ENCODE measurements around the gene MACROD1.

Gene MACROD1

DNA sequence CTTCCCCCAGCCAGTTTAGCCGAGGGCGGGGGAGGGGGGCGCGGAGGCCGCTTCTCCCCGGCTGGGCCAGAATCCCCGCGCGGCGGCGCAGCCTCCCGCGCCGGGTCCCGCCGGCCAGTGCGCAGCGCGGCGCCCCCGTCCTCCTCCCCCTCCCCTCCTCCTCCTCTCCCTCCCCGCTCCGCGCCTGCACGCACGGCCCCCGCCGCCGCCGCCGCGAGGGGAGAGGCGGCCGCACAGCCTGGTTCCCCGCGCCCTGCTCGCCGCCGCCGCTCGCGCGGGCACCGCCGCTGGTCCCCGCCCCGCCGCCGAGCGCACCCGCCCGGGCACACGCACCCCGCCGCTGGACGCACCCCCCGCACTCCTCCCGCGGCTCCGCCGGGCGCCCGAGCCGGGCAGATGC is 130.3 kb downstream of the MACROD1 start, which contains the start of gene FLRT1:
Gene FLRT1 (plus strand): TSS at position 356 of the 400 bp plus-strand sequence. CDS start 80,337 bp downstream, outside the sequence.
- Histone ChIP-seq H3K4me3 (ENCODE audit: low read length in 2 of 2) (peak within 1 kb of the TSS in 1 of 2 donors; percentile 26), H3K4me1 (ENCODE audit: control insufficient read depth in 2 of 2, insufficient read depth in 2 of 2, low read length in 2 of 2) (peaks cover 0 to 4% of the 10 kb centered on the region in 2 donors), H3K36me3 (ENCODE audit: control insufficient read depth in 2 of 2, insufficient read depth in 2 of 2, low read length in 2 of 2) (no peaks in the 10 kb centered on the region), H3K27ac (ENCODE audit: low read depth in 2 of 2, low read length in 2 of 2) (no peak within 1 kb of the TSS), H3K27me3 (ENCODE audit: control insufficient read depth in 2 of 2, insufficient read depth in 2 of 2, low read length in 2 of 2) (peaks cover 17 to 21% of the 10 kb centered on the region in 2 donors), H3K9me3 (ENCODE audit: control insufficient read depth in 2 of 2, low read length in 2 of 2) (no peaks in the 10 kb centered on the region), H3K9ac (ENCODE audit: low read depth in 1 of 2, low read length in 2 of 2) (no peak within 1 kb of the TSS)

GRCh38 chr11:64035081-64035524 is 130.8 kb downstream of the MACROD1 start:
- H3K4me3 ChIP-seq (ENCODE audit: low read length in 2 of 2) = no peak overlapping the region
- H3K9ac ChIP-seq (ENCODE audit: low read depth in 1 of 2, low read length in 2 of 2) = no peak overlapping the region
- H3K27me3 ChIP-seq (ENCODE audit: control insufficient read depth in 2 of 2, insufficient read depth in 2 of 2, low read length in 2 of 2) = peaks cover 17 to 21% of the 10 kb centered on the region in 2 donors
- H3K4me1 ChIP-seq (ENCODE audit: control insufficient read depth in 2 of 2, insufficient read depth in 2 of 2, low read length in 2 of 2) = peaks cover 0 to 4% of the 10 kb centered on the region in 2 donors
- H3K36me3 ChIP-seq (ENCODE audit: control insufficient read depth in 2 of 2, insufficient read depth in 2 of 2, low read length in 2 of 2) = no peaks in the 10 kb centered on the region
- H3K27ac ChIP-seq (ENCODE audit: low read depth in 2 of 2, low read length in 2 of 2) = no peak overlapping the region
- no peaks in the 10 kb centered on the region for H3K9me3 ChIP-seq (ENCODE audit: control insufficient read depth in 2 of 2, low read length in 2 of 2)

DNA sequence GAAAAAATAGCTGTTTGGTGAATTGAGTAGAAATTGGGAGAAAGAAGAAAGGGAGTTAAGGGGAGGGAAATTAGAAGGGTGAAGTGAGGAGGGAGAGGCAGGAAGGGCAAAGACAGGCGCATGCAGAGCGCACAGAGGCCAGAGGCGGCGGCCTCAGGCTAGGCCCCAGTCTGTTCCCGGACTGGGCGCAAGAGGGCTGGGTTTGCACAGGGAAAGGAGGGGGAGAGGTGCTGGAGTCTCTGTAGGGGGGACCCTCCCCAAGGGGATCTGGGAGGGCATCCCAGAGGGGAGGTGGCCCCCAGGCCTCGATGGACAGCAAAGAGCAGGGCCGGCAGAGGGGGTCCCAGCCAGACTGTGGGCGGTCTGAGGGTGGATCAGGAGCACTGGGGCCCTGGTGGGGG is 131.5 kb downstream of the MACROD1 start:
- no peak overlapping the region for H3K4me3 ChIP-seq (ENCODE audit: low read length in 2 of 2)
- peaks cover 0 to 4% of the 10 kb centered on the region in 2 donors for H3K4me1 ChIP-seq (ENCODE audit: control insufficient read depth in 2 of 2, insufficient read depth in 2 of 2, low read length in 2 of 2)
- H3K36me3 ChIP-seq (ENCODE audit: control insufficient read depth in 2 of 2, insufficient read depth in 2 of 2, low read length in 2 of 2) = no peaks in the 10 kb centered on the region
- H3K9me3 ChIP-seq (ENCODE audit: control insufficient read depth in 2 of 2, low read length in 2 of 2) = no peaks in the 10 kb centered on the region
- H3K9ac ChIP-seq (ENCODE audit: low read depth in 1 of 2, low read length in 2 of 2) = no peak overlapping the region
- peaks cover 17 to 21% of the 10 kb centered on the region in 2 donors for H3K27me3 ChIP-seq (ENCODE audit: control insufficient read depth in 2 of 2, insufficient read depth in 2 of 2, low read length in 2 of 2)
- H3K27ac ChIP-seq (ENCODE audit: low read depth in 2 of 2, low read length in 2 of 2) = no peak overlapping the region

GRCh38 chr11:64032050-64032449 is 133.9 kb downstream of the MACROD1 start:
- no peaks in the 10 kb centered on the region for H3K9me3 ChIP-seq (ENCODE audit: control insufficient read depth in 2 of 2, low read length in 2 of 2)
- no peak overlapping the region for H3K9ac ChIP-seq (ENCODE audit: low read depth in 1 of 2, low read length in 2 of 2)
- no peaks in the 10 kb centered on the region for H3K36me3 ChIP-seq (ENCODE audit: control insufficient read depth in 2 of 2, insufficient read depth in 2 of 2, low read length in 2 of 2)
- H3K4me1 ChIP-seq (ENCODE audit: control insufficient read depth in 2 of 2, insufficient read depth in 2 of 2, low read length in 2 of 2) = peaks cover 2 to 4% of the 10 kb centered on the region in 2 donors
- H3K27ac ChIP-seq (ENCODE audit: low read depth in 2 of 2, low read length in 2 of 2) = no peak overlapping the region
- H3K27me3 ChIP-seq (ENCODE audit: control insufficient read depth in 2 of 2, insufficient read depth in 2 of 2, low read length in 2 of 2) = peaks cover 12 to 14% of the 10 kb centered on the region in 2 donors
- no peak overlapping the region for H3K4me3 ChIP-seq (ENCODE audit: low read length in 2 of 2)

DNA sequence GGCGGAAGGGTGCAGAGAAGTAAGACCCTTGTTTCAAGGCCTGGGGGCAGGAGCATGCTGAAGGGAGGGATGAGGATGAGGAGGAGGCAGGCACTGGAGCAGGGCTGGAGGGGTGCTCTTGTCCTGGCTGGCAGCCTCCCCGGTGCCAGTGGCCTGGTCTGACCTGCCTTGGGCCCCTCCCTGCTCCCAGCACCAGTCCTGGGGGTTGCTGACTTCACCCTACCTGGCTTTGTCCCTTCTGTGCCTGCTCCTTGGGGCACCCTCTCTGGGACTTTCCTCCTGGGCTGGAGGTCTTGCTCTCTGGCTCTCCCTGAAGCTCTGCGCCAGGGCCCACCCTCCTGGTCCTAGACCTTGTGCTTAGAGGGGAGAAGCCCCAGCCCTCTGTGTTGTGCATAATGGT is 134.9 kb downstream of the MACROD1 start:
- Histone ChIP-seq H3K4me1 (ENCODE audit: control insufficient read depth in 2 of 2, insufficient read depth in 2 of 2, low read length in 2 of 2) (peaks cover 2 to 4% of the 10 kb centered on the region in 2 donors), H3K27me3 (ENCODE audit: control insufficient read depth in 2 of 2, insufficient read depth in 2 of 2, low read length in 2 of 2) (peaks cover 11 to 12% of the 10 kb centered on the region in 2 donors), H3K36me3 (ENCODE audit: control insufficient read depth in 2 of 2, insufficient read depth in 2 of 2, low read length in 2 of 2) (no peaks in the 10 kb centered on the region), H3K4me3 (ENCODE audit: low read length in 2 of 2) (no peak overlapping the region), H3K9me3 (ENCODE audit: control insufficient read depth in 2 of 2, low read length in 2 of 2) (no peaks in the 10 kb centered on the region), H3K9ac (ENCODE audit: low read depth in 1 of 2, low read length in 2 of 2) (no peak overlapping the region), H3K27ac (ENCODE audit: low read depth in 2 of 2, low read length in 2 of 2) (no peak overlapping the region)

DNA sequence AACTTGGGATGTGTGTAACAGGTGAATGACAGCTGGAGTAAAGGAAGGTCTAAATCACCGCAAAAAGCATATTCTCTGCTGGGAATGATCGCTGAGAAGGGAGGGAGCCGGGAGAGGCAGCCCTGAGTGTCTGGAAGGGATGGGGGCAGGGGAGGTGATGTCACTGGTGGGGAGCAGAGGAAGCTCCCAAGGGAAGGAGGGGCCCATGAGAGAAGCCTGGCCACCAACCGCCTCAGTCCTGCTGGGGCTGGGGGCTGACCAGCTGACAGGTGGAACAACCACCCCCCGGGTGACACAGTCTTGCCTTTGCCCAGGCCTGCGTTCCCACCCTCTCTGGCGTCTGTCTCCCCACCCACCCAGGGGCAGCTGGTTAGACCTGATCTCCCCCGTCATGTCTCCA is 136.1 kb downstream of the MACROD1 start:
- Histone ChIP-seq H3K4me1 (ENCODE audit: control insufficient read depth in 2 of 2, insufficient read depth in 2 of 2, low read length in 2 of 2) (peaks cover 0 to 2% of the 10 kb centered on the region in 2 donors), H3K9me3 (ENCODE audit: control insufficient read depth in 2 of 2, low read length in 2 of 2) (no peaks in the 10 kb centered on the region), H3K27me3 (ENCODE audit: control insufficient read depth in 2 of 2, insufficient read depth in 2 of 2, low read length in 2 of 2) (peaks cover 6 to 8% of the 10 kb centered on the region in 2 donors), H3K27ac (ENCODE audit: low read depth in 2 of 2, low read length in 2 of 2) (no peak overlapping the region), H3K36me3 (ENCODE audit: control insufficient read depth in 2 of 2, insufficient read depth in 2 of 2, low read length in 2 of 2) (no peaks in the 10 kb centered on the region), H3K9ac (ENCODE audit: low read depth in 1 of 2, low read length in 2 of 2) (no peak overlapping the region), H3K4me3 (ENCODE audit: low read length in 2 of 2) (no peak overlapping the region)

DNA sequence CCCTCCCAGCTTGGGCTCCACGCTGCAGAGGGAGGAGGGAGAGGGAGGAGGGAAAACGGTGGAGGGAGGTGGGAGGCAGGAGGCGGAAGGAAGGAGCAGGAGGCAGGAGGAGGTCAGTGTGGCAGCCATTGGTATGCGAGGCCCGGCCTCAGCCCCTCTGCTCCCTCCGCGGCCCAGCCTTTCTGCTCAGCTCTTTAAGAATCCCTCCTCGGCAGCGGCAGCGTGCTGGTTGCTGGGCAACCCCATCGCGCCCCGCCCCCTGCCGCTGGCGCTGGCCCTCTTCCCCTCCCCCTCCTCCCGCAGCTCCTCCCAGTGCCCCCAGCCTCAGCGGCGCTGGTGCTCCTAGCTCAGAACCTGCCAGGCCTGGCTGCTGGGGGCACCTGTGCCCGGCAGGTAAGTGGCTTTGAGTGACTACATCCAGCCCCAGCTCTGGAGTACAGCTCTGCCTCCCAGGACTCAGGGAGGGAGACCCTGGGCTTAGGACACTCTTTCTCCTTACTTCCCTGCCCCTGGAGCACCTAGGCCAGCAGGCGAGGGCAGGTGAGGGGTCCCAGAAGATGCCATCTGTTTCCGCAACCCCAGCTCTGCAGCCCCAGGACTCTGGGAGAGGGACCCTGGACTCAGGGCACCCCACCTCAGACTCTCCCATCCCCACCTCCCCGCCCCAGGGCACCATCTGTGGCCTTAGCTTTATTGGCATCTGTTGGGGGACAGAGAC is 137.4 kb downstream of the MACROD1 start:
- Histone ChIP-seq H3K9ac (ENCODE audit: low read depth in 1 of 2, low read length in 2 of 2) (no peak overlapping the region), H3K27ac (ENCODE audit: low read depth in 2 of 2, low read length in 2 of 2) (no peak overlapping the region), H3K36me3 (ENCODE audit: control insufficient read depth in 2 of 2, insufficient read depth in 2 of 2, low read length in 2 of 2) (no peaks in the 10 kb centered on the region), H3K4me1 (ENCODE audit: control insufficient read depth in 2 of 2, insufficient read depth in 2 of 2, low read length in 2 of 2) (peaks cover 0 to 2% of the 10 kb centered on the region in 2 donors), H3K9me3 (ENCODE audit: control insufficient read depth in 2 of 2, low read length in 2 of 2) (no peaks in the 10 kb centered on the region), H3K27me3 (ENCODE audit: control insufficient read depth in 2 of 2, insufficient read depth in 2 of 2, low read length in 2 of 2) (peaks cover 0 to 2% of the 10 kb centered on the region in 2 donors), H3K4me3 (ENCODE audit: low read length in 2 of 2) (no peak overlapping the region)

GRCh38 chr11:64027651-64028397 is 138.1 kb downstream of the MACROD1 start:
- H3K9ac ChIP-seq (ENCODE audit: low read depth in 1 of 2, low read length in 2 of 2) = no peak overlapping the region
- no peak overlapping the region for H3K27ac ChIP-seq (ENCODE audit: low read depth in 2 of 2, low read length in 2 of 2)
- H3K4me3 ChIP-seq (ENCODE audit: low read length in 2 of 2) = no peak overlapping the region
- H3K36me3 ChIP-seq (ENCODE audit: control insufficient read depth in 2 of 2, insufficient read depth in 2 of 2, low read length in 2 of 2) = no peaks in the 10 kb centered on the region
- peaks cover 0 to 2% of the 10 kb centered on the region in 2 donors for H3K4me1 ChIP-seq (ENCODE audit: control insufficient read depth in 2 of 2, insufficient read depth in 2 of 2, low read length in 2 of 2)
- peaks cover 0 to 2% of the 10 kb centered on the region in 2 donors for H3K27me3 ChIP-seq (ENCODE audit: control insufficient read depth in 2 of 2, insufficient read depth in 2 of 2, low read length in 2 of 2)
- no peaks in the 10 kb centered on the region for H3K9me3 ChIP-seq (ENCODE audit: control insufficient read depth in 2 of 2, low read length in 2 of 2)

GRCh38 chr11:64026575-64027205 is 139.2 kb downstream of the MACROD1 start:
- Histone ChIP-seq H3K36me3 (ENCODE audit: control insufficient read depth in 2 of 2, insufficient read depth in 2 of 2, low read length in 2 of 2) (no peaks in the 10 kb centered on the region), H3K4me1 (ENCODE audit: control insufficient read depth in 2 of 2, insufficient read depth in 2 of 2, low read length in 2 of 2) (peaks cover 0 to 2% of the 10 kb centered on the region in 2 donors), H3K9me3 (ENCODE audit: control insufficient read depth in 2 of 2, low read length in 2 of 2) (no peaks in the 10 kb centered on the region), H3K9ac (ENCODE audit: low read depth in 1 of 2, low read length in 2 of 2) (no peak overlapping the region), H3K4me3 (ENCODE audit: low read length in 2 of 2) (no peak overlapping the region), H3K27me3 (ENCODE audit: control insufficient read depth in 2 of 2, insufficient read depth in 2 of 2, low read length in 2 of 2) (peaks cover 0 to 2% of the 10 kb centered on the region in 2 donors), H3K27ac (ENCODE audit: low read depth in 2 of 2, low read length in 2 of 2) (no peak overlapping the region)

GRCh38 chr11:64025205-64025604 is 140.7 kb downstream of the MACROD1 start:
- Histone ChIP-seq H3K4me1 (ENCODE audit: control insufficient read depth in 2 of 2, insufficient read depth in 2 of 2, low read length in 2 of 2) (peaks cover 0 to 2% of the 10 kb centered on the region in 2 donors), H3K27ac (ENCODE audit: low read depth in 2 of 2, low read length in 2 of 2) (no peak overlapping the region), H3K9me3 (ENCODE audit: control insufficient read depth in 2 of 2, low read length in 2 of 2) (no peaks in the 10 kb centered on the region), H3K9ac (ENCODE audit: low read depth in 1 of 2, low read length in 2 of 2) (no peak overlapping the region), H3K27me3 (ENCODE audit: control insufficient read depth in 2 of 2, insufficient read depth in 2 of 2, low read length in 2 of 2) (peaks cover 0 to 2% of the 10 kb centered on the region in 2 donors), H3K36me3 (ENCODE audit: control insufficient read depth in 2 of 2, insufficient read depth in 2 of 2, low read length in 2 of 2) (no peaks in the 10 kb centered on the region), H3K4me3 (ENCODE audit: low read length in 2 of 2) (no peak overlapping the region)

Data from mucosa of rectum (tissue), 2 donors.